Peyer's patch (tissue), 4 donors: ENCODE results near the gene DAND5.

Experiments used
- POLR2A ChIP-seq, 2 donors: fragments of 450-650 bp; IDR thresholded peaks; one replicate each; pipeline ENCODE4 v1.5.1; 2017; ENCODE audit warnings: antibody characterized with exemption in 2 of 2, mild to moderate bottlenecking in 2 of 2, moderate library complexity in 2 of 2
- TF ChIP-seq, protein P1 (sequence below), 6 experiments: fragments of 450-650 bp in 4 of 6; fragments of 200-600 bp in 2 of 6; sonication (generic) in 1 of 6; IDR thresholded peaks; one replicate each; pipeline ENCODE4 v1.5.1; 2017 to 2019; ENCODE audit warnings: antibody characterized with exemption in 6 of 6, mild to moderate bottlenecking in 3 of 6, moderate library complexity in 1 of 6

DNA sequence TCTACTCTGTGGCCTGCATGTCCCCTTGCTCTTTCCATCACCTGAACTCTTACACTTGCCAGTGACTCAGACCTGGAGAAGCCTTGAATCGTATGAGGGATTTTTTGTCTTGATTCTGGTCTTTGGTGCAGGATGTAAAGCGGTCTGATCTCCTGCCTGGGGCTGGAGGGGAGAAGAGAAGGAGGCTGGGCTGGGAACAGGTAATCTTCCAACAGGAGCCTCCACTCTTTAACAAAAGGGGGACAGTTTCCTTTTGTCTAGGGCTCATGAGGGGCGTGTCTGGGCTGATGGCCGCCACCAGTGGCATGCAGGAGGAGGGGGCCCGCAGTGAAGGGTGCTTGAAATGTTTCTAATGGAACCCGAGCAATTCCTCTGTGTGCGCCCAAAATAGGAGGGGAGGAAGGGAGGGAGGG lies 50.6 kb downstream of the DAND5 start:
- TF ChIP-seq, protein P1, sequence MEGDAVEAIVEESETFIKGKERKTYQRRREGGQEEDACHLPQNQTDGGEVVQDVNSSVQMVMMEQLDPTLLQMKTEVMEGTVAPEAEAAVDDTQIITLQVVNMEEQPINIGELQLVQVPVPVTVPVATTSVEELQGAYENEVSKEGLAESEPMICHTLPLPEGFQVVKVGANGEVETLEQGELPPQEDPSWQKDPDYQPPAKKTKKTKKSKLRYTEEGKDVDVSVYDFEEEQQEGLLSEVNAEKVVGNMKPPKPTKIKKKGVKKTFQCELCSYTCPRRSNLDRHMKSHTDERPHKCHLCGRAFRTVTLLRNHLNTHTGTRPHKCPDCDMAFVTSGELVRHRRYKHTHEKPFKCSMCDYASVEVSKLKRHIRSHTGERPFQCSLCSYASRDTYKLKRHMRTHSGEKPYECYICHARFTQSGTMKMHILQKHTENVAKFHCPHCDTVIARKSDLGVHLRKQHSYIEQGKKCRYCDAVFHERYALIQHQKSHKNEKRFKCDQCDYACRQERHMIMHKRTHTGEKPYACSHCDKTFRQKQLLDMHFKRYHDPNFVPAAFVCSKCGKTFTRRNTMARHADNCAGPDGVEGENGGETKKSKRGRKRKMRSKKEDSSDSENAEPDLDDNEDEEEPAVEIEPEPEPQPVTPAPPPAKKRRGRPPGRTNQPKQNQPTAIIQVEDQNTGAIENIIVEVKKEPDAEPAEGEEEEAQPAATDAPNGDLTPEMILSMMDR (IDR thresholded peaks at IDR 0.05): no peak
- no peak for TF ChIP-seq POLR2A (IDR thresholded peaks at IDR 0.05)
